ENCODE data around the gene C11orf91. TPM values are rescaled to one million over a fixed set of nuclear protein-coding genes. Genes with fewer than 3 reads are reported as not detected.
"Not testable (repeated sequence)": the region's sequence is repeated elsewhere in the genome, so short reads cannot be mapped to it uniquely, and the experiment has no call there.

C11orf91 gene
- total RNA-seq, 1 donor from 2014 or later = 0.13 TPM

DNA sequence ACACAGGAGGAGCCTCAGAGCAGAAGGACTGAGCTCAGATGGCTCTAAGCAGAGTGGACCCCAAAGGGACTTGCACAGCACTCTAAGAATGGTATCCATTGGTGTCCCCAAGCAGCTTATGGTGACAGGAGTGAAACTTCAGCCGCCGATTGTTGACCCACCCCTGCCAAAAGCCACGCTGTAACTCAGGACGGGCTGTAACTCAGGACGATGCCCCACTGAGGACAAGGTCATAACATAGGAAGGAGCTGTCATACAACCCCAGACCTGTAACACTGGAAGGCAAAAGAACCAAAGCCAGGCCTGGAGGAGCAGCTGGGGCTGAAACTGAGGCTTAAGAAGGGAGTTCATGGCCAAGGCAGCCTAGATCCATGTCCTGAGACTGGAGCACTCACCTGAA, 21.4 kb upstream of the C11orf91 start:
- DNase-seq (ENCODE audit: low read depth, low spot score) = no peak

DNA sequence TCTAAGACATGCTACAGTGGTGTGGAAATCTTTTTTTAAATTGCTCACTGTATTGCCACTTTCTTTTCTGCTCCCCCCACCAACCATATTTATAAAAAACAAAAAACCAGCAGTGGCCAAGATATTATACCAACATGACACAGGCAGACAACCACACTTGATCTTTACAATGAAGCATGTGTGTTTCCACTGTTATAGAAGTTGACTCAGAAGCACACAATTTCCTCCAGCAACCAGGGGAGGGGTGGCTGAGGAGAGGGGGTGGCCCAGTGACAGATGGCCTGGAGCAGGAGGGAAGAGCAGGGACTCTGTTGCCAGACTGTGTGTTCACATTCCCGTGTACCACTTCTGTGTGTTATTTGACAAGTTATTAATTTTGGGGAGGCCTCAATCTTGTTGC, 20.8 kb upstream of the C11orf91 start:
- DNase-seq (ENCODE audit: low read depth, low spot score) = no peak

DNA sequence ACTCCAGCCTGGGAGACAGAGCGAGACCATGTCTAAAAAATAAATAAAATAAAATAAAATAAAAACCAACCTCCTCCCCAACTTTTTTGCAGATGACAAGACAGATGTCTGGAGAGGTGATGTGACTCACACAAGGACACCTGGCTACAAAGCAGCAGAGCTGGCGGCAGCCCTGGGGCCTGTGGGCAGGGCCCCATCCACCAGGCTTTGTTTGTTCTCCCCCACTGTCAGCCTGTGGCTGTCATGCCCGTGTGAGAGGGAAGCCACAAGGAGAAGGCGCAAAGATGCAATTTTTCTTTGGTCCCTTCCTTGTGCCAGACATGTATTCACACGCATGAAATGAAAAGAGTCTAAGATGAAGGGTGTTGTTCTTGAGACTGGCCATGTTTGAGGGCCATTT, 19.0 kb upstream of the C11orf91 start:
- no peak for DNase-seq (ENCODE audit: low read depth, low spot score)

DNA sequence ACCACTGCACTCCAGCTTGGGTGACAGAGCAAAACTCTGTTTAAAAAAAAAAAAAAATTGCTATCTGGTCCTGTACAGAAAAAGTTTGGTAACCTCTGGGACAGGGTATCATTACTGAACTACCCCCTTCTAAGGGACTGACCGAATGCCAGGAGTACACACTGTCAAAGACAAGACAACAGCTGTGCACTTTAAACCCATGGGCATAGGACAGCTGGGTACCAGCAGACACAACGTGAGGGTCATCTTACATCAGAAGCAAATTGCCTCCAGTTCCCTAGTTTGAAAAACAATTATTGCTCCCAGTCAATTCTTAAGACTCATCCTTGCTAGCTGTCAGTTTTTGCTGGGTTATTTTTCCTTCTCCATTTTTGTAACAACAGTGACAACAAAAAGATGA, 17.8 kb upstream of the C11orf91 start:
- no peak for DNase-seq (ENCODE audit: low read depth, low spot score)

DNA sequence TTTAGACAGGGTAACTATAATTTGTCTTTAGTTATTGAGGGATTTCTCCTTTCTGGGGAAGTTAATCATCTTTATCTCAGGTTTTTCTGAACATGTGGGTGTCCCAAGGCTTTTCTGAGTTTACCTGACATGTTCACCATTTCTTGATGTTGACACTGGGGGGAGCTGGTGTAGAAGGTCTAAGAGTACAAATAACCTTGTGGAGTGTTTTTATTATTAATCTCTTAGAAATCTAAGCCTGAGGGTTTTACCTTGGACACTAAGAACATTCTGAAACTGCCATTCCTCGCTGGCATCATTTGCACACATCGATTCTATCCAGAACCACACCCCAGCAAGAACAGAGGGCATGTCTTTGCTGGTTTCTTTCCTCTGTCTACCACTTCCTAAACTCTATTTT, 15.6 kb upstream of the C11orf91 start:
- no peak for DNase-seq (ENCODE audit: low read depth, low spot score)

DNA sequence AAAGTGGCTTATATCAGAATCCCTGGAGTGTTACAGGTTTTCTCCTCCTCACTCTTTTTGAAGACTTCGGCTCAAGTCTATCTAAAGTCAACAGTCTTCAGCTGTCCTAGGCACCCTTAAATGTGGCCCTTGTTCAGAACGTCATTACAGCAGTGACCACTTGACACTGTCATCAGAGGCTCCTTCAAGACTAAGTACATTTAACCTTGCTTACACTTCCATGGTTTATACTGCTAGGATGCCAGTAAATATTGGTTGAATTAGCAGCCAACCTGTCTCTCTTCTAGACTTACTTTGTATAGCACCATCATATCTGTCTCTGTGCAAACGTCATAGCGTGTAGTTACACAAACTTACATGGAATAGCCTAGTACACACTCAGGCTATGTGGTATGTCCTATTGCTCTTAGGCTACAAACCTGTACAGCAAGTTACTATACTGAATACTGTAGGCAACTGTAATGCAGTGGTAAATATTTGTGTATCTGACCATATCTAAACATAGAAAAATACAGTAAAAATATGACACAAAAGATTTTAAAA, 13.3 kb upstream of the C11orf91 start:
- no peak for DNase-seq (ENCODE audit: low read depth, low spot score)

DNA sequence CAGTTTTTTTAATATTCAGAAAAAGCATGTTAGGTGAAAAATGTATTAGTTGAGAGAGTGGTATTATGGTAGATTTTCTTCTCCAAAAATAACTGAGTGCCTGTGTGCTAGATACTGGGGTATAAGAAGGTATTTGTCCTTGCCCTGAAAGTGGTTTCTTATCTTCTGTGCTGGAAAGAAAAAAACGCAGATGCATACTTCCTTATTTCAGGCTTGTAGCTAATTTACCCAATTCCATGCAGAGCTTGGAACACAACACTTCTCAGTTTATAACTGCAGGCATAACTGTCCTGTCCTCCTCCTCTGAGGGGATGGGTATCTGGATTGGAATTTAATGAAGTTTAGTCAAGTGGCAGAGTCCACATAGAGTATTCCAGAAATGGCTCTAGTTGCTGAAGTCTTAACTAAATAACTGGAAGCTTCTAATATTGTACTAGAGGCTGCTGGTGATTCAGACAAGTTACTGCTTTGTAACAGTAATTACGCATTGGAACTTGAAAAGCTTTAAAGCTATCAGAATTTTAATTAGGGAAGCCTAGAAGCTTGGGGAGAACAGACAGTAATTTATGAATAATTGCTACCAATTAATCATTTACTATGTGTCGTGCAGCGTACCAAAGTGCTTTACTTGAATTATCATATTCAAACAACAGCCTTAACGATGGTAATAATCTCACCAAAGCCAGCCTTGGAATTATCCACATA, 12.7 kb upstream of the C11orf91 start:
- DNase-seq (ENCODE audit: low read depth, low spot score) = no peak

DNA sequence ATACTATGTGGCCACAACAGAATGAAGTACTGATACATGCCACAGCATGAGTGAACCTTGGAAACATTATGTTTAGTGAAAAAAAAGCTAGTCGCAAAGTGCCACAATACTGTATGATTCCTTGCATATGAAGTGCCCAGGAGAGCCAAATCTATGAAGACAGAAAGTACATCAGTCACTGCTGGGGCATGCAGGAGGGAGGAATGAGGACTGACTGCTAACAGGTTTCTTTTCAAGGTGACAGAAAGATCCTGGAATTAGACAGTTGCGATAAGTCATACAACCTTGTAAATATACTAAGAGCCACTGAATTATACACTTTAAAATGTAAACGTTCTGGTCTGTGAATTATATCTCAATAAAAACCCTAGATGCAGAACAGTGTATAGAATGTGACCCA, 11.8 kb upstream of the C11orf91 start:
- DNase-seq (ENCODE audit: low read depth, low spot score) = no peak

DNA sequence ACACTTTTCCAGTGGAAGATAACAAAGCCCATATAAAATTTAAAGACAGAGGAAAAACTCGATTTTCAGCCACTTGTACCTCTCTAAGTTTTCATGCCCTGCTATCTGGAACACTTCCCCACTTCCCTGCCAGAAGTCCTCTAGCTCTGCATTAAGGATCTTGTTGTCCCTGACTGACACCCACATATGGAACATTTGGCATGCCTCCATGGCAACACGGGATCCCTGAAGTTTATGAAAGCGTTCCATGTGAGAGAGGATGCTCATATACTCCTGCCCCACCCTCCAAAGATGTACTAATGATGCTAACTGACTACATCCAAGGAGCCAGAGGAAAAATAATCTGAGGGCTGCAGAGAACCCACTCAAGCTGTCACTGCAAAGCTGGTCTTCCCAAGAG, 8.8 kb upstream of the C11orf91 start:
- DNase-seq (ENCODE audit: low read depth, low spot score) = no peak

DNA sequence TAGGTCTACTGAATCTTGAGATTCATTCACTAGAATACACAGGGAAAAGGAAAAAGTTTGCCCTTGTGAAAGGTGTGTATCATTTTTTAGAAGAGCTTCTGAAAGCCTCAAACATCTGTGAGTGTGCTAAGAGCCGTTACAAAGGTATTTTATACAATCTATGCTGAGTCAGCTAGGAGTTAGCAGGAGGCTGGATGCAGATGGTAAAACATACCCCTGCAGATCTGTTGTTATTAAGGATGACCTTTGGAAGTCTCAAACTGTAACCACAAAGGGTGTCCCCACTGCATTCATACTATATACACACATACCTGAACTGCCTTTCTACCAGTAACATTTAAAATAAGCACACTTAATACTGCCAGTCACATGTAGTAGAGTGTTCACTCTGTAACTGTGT, 8.4 kb upstream of the C11orf91 start:
- no peak for DNase-seq (ENCODE audit: low read depth, low spot score)

DNA sequence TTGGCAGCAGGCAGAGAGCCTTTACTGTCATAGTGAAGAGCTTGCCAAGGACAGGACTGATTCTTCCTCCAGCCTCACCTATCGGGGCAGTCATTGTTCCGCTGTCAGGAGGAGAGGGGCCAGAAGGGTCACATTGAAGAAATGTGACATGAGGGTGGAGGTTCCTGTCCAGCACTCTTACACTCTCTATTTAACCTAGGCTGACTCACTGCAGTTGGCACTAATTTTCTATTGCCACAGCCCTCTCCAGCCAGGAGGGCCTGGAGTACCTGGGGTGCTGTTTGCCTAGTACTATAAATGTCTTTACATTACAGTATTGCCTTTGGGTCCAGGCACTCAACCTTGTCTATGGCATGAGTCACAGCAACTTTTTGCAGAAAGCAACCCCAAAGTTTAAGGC, 7.2 kb upstream of the C11orf91 start:
- not testable (repeated sequence) for DNase-seq (ENCODE audit: low read depth, low spot score)

DNA sequence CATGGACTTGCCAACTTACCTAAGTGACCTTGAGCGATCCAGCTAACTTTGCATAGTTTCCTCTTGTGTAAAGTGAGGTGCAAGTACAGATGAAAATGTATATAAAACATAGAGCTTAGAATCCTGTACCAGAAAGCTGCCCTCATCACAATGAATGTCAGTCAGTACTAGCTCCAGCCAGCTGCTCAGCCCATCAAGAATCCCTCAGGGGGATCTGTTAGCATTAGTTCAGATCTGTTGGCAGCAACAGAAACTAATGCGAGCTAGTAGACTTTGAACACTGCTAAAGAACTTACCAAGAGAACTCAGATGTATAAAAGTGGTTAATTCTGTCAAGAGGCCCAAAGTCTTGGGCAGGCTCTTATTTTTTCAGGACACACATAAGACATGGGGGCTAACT, 6.3 kb upstream of the C11orf91 start:
- no peak for DNase-seq (ENCODE audit: low read depth, low spot score)

DNA sequence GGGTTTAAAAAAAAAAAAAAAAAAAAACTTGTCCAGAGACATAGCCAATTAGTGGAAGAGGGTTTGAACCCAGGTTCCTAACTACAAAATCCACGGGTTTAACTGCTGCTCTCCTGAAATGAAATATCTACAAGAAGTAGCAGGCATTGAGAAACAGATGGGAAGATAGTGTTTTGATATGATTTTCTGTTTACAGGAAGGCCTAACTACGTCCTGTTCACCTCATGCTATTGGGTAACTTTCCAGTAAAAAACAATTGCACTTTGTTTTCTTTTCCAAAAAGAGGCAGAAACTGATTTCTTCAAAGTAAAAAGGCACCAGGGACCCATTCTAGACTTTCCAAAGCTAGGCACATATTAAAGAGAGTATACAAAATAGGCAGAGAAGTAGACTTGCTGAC, 5.9 kb upstream of the C11orf91 start:
- no peak for DNase-seq (ENCODE audit: low read depth, low spot score)

DNA sequence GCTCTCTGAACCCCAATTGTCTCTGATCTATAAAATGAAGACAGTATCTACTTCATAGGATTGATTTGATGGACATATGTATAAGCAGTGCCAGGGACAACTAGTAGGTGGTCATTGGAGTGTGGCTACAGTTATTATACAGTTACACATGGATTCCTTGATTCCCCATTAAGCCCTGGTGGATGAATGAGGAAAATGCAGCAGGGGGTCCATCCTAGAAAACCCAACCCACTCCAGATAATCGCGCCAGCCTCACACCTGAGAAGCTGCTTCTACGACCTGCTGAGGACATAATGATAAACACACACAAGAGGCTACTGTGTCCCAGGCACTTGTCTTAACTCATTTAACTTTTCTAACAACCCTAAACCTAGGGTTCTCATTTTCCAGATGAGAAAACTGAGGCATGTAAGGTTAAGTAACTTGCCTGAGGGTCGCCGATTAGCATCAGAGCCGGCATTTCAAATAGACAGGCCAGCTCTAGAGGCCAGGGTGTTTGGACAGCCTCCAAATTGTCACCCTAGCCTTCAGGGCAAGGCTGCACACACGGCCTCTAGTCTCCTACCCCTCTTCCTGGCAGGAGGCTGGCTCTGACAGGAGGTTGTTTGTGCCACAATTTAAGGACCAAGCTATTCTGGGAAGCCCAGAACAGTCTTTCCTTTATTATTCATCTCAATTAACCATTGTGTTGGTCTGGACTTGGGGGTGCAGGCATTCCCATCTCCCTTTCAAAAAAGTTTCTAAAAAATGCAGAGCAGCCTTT, 3.8 kb upstream of the C11orf91 start:
- no peak for DNase-seq (ENCODE audit: low read depth, low spot score)

DNA sequence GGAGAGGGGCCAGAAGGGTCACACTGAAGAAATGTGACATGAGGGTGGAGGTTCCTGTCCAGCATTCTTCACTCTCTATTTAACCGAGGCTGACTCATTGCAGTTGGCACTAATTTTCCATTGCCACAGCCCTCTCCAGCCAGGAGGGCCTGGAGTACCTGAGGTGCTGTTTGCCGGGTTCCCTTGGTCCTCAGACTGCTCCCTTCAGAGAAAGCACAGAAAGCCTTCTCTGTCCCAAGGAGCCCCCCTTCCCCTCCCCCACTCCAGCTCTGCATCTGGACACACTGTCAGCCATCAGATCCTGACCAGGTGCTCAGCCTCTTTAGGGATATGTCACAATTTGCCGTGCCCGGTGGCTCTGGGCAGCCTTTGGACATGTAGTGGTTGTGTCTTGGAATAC, 3.2 kb upstream of the C11orf91 start:
- DNase-seq (ENCODE audit: low read depth, low spot score) = no peak

DNA sequence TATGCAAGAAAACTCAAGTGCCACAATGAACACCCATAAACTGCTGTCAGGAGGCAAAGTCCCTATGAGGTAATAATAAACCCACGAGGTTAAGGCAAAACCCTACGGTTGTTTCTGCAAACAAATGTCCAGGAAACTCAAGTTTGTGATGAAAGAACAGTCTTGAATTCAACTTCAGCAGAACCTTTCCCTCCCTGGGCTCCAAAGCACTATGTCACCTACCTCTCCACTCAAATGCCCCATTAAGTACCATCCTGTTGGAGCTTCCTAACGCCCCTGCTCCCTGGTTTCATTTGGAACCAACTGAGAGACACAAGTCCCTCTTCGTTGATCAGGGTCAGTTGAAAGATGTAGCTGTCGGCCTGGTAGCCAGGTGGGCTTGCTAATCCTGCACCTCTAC, 2.6 kb upstream of the C11orf91 start:
- DNase-seq (ENCODE audit: low read depth, low spot score) = no peak

DNA sequence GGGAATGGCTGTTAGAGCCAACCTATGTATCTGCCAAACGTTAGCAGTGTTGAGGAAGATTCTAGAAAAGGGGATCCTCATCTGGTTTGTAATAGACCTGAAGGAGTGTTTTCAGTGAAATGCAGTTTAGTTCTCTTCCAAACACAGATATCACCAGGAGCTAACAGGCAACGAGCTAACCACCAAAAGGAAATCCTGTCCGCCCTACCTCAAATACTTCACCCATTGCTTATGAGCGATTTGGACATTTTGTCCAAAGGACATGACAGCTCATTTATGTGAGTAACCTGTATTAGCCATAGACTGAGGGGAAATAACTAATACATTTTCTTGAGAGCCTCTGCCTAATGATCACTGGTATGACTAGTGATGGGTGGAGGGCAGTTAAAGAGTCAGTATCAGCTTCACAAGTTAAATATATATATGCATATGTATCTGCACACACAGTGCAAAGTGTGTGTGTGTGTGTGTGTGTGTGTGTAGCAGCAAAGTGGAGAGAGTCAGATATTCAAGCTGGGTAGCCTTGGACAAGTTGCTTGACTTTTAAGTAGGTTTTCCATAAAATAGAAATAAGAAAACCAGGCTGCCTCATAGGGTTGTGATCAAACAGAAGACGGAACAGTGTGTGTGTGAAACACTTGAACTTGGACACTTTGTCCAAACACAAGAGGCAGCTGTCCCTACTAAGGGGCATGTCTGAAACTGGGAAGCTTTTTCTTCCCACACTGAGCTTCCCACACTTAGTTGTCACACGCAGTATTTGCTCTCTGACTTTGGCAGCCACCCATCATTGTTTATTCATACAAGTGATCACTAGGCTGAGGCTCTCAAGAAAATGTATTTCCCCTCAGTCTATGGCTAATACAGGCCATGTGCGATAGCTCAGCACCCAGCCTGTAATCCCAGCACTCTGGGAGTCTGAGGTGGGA, 940 bp upstream of the C11orf91 start:
- DNase-seq (ENCODE audit: low read depth, low spot score) = peak; percentile 88

DNA sequence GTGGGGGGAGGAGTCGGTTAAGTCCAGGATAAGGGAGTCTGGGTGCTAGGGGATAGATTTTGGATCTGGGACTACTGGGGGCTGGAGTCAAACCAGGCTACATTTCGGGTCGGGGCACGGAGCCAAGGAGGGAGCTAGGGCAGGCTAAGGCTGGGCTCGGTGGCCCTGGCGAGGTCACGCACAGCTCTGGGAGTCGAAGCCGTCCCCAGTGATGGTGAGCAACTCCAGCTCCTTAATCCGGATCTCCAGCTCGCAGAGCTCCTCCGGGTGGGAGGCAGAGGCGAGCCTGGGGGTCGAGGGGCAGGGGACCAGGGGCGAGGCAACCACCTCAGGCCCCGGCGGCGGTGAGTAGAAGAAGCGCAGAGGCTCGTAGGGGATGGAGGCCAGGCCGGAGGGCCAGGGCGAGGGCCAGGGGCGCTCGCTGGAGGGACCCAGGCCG, 544 bp downstream of the C11orf91 start:
- DNase-seq (ENCODE audit: low read depth, low spot score) = no peak

DNA sequence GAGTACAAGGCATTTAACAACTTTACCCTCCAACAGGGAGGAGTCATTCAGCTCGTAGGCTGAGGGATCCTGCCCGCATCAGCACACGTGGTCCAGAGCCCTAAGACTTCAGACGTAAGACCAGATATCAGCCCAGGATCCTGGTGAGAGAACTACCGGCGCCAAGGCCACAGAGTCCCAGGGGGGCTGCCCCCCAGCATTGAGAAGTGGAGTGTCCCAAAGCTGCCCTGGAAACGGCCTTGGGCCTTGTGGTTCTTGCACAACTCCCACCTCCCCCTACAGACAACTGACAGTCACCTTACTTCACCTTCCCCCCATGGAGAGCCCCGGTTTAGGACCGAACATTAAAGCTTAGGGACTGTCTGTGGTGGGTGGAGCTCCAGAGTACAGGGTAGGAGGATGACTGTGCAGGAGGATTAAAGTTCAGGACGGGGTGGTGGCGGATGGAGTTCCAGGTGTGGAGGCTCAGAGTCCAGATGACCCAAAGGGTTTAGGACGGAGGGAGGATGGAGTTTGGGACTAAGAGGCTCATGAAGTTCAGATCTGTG, 1.0 kb downstream of the C11orf91 start:
- no peak for DNase-seq (ENCODE audit: low read depth, low spot score)

DNA sequence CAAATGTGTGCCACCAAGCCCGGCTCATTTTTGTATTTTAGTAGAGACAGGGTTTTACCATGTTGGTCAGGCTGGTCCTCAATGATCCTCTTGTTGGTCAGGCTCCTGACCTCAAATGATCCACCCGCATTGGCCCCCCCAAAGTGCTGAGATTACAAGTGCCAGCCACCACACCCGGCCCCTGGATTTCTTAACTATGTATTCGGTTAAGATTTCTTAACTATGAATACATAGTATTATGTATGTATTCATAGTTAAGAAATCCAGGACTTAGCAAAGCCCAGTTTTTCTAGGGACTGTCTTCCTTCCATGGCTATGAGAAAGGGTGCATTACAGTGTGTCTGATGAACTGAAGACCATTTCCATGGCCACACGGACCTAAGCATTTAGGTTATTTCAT, 1.7 kb downstream of the C11orf91 start:
- no peak for DNase-seq (ENCODE audit: low read depth, low spot score)

DNA sequence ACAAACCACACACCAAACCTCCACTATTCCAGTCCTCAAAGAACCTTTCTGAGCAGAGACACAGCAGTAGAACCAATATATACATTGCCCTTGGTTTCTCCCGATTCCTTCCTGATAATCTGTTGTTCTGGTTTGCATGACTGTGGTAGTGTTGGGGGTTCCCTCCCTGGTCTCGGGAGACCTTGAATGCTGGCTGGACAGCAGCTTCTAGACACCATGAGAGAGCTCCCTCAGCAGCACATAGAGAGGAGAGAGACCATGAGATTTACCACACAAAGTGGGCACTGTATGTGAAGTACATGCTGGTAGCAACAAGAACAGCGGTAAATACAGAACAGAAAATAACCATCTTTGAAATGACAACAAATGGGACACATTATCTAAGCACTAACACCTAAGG, 2.6 kb downstream of the C11orf91 start:
- no peak for DNase-seq (ENCODE audit: low read depth, low spot score)

Data from pulmonary artery endothelial cell (primary cell).